Epidermal melanocyte (primary cell): ENCODE results near the gene EPHB4.
"Not testable (repeated sequence)": the region's sequence is repeated elsewhere in the genome, so short reads cannot be mapped to it uniquely, and the experiment has no call there.

ENCODE experiments used
- DNase-seq: peaks from one replicate; pipeline ENCODE4 v3.0.0; 2011; ENCODE audit warnings: low spot score; ENCODE audit not compliant: insufficient read length

EPHB4 gene

DNA sequence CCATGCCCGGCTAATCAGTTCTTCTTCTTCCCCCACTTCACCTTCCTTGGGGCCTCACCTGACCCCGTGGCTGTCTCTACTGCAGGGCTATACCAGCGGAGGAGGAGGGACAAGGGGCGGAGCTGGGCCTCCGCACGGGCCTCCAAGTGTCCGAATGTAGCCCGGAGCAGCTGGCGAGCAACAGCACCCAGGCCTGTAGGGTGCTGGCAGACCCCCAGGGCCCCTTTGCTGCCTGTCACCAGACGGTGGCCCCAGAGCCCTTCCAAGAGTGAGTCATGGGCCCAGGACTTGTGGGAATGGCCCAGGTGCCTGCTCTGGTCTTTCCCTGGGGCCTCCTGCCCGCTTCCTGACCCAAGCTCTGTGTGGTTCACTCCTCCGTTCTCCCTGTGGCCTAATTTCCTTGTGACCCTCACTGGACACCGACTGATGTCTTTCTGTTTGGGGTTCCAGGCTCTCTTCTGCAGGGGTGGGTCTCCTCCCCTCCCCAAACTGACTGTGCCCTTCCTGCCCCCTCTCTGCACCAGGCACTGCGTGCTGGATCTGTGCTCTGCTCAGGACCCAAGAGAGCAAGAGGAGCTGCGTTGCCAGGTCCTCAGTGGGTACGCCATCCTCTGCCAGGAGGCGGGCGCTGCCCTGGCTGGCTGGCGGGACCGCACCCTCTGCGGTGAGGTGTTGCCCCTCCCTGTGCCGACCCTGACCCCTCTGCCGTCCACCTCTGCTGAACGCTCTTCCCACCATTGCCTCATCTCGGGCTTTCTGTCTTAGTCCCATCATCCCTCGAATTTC lies 35.2 kb downstream of the EPHB4 start:
- no peak for DNase-seq

DNA sequence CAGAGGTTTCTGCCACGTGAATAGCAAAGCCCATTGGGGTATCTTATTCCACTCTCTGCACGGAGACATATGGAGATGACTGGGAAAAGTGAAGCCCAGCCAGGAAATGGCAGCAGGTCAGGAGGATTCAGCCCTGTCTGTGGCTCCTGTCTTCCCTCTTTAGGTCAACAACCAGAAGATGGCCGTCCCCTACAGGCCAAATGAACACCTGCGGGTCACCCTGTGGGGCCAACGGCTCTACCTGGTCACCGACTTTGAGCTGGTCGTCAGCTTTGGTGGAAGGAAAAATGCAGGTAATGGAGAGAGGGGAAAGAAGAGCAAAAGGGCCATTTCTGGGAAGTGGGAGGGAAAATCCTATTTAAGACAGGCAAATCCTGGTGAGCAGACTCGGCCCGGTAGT lies 38.3 kb downstream of the EPHB4 start:
- DNase-seq, result no peak

DNA sequence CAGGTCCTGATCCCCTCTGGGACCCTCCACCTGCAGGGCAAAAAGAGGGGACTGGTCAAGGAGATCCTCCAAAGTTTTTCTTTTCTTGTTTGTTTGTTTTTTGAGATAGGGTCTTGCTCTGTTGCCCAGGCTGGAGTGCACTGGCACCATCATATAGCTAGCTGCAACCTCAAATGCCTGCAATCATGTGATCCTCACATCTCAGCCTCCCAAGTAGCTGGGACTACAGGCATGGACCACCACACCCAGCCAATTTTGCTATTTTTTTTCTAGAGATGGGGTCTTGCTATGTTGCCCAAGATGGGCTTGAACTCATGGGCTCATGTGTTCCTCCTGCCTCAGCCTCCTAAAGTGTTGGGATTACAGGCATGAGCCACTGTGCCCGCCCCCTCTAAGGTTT lies 41.0 kb downstream of the EPHB4 start:
- DNase-seq, result no peak

DNA sequence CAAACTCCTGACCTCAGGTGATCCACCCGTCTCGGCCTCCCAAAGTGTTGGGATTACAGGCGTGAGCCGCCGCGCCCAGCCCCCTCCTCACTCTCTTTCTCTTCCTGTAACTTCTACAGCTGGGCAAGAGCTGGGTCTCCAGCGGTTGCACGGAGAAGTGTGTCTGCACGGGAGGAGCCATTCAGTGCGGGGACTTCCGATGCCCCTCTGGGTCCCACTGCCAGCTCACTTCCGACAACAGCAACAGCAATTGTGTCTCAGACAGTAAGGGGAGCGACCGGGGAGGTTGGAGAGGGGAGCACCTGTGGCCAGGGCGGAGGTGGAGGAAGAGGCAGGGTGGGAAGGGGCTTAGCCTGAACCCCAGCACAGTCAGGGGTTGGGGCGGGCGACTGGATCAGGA lies 41.4 kb downstream of the EPHB4 start:
- DNase-seq, result no peak

DNA sequence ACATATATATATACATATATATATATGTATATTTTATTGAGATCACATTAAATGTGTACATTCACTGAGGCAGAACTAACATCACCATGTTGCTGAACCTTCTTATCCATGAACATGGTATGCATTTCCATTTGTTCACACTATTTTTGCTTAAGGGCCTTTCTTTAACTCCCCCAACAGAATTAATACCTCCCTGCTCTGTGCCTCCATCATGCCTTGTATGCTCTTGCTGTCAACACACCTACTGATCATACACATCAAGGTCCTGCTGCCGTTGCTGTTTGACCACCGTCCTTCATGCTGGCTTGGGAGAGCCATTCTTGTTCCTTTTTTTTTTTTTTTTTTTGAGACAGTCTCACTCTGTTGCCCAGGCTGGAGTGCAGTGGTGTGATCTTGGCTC lies 43.5 kb downstream of the EPHB4 start:
- DNase-seq, result no peak

DNA sequence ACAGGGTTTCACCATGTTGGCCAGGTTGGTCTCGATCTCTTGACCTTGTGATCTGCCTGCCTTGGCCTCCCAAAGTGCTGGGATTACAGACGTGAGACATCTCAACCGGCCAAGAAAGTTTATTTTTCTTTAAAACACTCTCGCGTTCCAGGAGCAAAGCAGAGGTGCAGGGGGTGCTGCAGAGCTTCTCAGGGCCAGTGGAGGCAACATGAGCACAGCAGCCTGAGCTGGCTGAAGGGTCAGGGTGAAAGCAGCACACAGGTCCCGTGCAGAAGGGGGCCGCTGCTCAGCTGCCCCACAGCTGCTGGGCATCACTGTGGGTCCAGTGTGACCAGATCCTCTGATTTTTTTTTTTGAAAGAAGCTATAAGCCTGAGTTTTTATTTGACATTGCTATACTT lies 46.1 kb downstream of the EPHB4 start:
- no peak for DNase-seq

DNA sequence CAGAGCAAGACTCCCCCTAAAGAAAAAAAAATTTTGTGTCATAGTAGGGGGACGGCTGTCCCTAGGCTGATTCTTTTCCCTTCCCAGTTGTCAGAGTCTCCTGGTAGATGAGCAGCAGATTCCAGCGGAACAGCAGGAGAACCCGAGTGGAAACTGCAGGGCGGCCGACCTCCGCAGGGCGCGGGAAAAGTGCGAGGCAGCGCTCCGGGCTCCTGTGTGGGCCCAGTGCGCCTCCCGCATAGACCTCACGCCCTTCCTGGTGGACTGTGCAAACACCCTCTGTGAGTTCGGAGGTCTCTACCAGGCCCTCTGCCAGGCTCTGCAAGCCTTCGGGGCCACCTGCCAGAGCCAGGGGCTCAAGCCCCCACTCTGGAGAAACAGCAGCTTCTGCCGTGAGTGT lies 48.0 kb downstream of the EPHB4 start:
- no peak for DNase-seq

DNA sequence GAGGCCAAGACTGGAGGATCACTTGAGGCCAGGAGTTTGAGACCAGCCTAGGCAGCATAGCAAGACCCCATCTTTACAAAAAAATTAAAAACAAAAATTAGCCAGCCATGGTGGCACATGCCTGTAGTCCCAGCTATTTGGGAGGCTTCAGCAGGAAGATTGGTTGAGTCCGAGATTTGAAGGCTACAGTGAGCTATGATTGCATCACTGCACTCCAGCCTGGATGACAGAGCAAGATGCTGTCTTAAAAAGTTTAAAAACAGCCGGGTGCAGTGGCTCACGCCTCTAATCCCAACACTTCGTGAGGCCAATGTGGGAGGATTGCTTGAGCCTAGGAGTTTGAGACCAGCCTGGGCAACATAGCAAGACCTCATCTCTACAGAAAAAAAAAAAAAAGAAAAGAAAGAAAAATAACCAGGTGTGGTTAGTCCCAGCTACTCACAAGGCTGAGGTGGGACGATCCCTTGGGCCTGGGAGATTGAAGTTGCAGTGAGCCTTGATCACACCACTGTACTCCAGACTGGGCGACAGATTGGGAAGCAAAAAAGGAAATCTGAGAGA lies 49.2 kb downstream of the EPHB4 start:
- DNase-seq, result no peak

DNA sequence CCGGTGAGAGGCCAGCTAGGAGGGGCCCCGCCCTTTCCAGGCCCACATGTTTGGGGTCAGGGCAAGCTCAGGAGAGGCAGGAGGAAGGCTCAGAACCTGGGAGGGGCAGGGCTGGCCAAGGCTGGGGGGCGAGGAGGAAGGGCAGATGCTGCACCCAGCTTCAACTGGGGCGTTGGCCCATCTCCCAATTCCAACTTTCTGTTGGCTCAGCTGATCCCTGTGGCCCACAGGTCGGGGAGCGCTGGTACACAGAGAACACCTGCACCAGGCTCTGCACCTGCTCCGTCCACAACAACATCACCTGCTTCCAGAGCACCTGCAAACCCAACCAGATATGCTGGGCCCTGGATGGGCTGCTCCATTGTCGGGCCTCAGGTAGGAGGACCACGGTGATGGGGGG lies 53.8 kb downstream of the EPHB4 start:
- no peak for DNase-seq

DNA sequence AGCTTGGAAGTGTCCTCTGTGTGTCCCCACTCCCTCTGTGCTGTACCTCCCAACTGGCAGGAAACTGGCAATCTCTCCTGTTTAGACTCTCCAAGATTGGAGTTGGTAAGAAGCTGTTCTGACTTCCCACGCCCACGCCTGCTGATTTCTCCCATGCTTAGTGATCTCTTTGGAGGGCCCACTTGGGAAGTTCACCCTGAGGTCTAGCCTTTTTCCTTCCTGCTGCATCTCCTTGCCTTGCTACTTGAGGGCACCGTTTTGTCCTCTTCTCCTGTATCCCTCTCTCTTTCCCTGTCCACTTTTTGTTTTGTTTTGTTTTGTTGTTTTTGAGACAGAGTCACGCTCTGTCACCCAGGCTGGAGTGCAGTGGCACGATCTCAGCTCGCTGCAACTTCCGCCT lies 58.5 kb downstream of the EPHB4 start:
- DNase-seq, result no peak

DNA sequence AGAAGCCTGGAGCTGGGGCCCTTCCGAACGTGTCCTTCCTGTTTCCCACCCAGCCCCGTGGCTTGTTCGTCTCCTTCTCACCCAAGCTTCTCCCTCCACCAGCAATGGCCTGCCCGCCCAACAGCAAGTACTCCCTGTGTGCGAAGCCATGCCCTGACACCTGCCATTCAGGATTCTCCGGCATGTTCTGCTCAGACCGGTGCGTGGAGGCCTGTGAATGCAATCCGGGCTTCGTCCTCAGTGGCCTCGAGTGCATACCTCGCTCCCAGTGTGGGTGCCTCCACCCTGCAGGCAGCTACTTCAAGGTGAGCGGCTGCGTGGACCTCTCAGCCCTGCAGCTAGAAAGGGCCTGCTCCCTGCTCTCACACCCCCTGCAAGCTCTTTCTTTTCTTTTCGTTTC lies 62.1 kb downstream of the EPHB4 start:
- DNase-seq, result no peak

DNA sequence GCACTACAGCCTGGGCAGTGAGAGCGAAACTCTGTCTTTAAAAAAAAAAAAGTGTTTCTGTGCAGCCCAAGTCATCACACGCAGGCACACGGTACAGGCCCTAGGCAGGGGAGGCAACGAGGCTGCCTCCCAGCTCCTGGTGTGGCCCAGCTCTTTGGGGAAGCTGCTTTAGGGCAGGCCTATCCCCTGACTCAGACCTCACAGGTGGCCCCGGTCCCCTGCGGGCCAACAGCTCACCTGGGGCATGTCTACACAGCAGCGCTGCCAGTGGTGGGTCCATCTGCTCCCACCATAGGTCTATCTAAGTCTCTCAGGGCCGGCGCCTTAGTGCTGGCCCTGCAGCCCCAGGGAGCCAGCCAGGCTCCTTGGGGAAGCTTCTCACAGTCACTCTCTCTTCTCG lies 62.5 kb downstream of the EPHB4 start:
- DNase-seq, result no peak

DNA sequence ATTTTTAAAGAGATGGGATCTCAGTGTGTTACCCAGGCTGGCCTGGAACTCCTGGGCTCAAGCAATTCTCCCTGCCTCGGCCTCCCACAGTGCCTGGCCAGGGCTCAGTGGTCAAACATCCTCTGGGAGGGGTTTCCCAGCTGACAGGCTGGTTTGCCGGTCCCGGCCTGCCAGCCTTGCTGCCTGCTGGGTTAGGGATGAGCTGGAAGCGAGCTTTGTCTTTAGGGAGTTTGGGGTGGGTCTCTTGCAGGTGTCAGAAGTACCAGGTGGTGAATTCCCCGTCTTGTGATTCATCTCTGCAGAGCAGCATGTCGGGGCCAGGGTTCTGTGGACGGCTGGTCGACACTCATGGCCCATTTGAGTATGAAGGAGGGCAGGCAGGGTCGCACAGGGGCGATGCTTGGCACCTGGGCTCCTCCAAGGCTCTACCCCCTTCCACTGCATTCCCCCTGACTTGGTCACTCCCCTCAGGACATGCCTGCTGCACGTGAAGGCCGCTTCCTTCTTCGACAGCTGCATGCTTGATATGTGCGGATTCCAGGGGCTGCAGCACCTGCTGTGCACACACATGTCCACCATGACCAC lies 63.7 kb downstream of the EPHB4 start:
- DNase-seq, result no peak

DNA sequence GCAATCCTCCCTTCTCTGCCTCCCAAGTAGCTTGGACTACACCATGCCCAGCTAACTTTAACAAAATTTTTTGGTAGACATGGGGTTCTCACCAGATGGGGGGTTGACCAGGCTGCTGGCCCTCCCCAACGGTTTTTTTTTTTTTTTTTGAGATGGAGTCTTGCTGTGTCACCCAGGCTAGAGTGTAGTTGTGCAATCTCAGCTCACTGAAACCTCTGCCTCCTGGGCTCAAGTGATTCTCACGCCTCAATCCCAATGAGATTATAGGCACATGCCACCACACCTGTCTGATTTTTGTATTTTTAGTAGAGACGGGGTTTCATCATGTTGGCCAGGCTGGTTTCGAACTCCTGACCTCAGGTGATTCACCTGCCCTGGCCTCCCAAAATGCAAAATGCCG lies 64.5 kb downstream of the EPHB4 start:
- not testable (repeated sequence) for DNase-seq

DNA sequence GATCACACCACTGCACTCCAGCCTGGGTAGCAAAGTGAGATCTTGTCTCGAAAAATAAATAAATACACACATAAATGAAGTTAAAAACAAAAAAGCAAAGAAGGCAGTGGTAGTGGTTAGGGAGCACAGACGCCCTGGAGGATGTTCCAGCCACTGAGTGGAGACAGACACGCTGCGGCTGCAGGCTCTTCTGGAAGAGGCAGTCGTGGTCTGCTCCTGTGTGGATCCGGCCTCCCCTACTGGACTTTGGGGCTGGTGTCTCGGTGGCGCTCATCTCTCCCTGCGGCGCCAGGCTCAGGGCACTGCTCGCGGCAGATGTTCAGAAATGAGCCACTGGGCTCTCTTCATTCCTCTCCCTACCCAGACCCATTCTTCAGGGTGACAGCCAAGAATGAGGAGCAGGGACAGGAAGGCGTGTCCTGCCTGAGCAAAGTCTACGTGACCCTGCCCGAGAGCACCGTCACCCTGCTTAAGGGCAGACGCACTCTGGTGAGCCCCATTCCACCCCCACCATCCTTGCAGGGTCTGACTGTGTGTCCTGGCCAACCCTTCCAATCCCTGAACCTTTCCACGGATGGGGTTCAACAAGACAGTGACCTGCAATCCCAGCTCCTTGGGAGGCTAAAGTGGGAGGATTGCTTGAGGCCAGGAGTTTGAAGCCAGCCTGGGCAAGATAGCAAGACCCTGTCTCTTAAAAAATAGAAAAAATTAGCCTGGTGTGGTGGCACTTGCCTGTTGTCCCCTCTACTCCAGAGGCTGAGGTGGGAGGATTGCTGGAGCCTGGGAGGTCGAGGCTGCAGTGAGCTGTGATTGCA lies 67.8 kb downstream of the EPHB4 start:
- no peak for DNase-seq

DNA sequence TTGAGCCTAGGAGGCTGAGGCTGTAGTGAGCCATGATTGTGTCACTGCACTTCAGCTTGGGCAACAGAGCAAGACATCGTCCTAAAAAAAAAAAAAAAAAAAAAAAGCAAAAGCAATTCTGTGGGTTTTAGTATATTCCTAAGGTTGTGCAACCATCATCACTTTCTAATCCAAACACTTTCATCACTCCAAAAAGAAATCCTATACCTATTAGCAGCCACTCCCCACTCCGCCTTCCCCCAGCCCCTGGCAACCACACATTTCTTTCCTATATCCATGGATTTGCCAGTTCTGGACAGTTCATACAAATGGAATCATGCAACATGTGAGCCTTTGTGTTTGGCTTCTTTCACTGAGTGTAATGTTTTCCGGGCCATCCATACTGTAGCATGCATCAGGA lies 73.6 kb downstream of the EPHB4 start:
- no peak for DNase-seq

DNA sequence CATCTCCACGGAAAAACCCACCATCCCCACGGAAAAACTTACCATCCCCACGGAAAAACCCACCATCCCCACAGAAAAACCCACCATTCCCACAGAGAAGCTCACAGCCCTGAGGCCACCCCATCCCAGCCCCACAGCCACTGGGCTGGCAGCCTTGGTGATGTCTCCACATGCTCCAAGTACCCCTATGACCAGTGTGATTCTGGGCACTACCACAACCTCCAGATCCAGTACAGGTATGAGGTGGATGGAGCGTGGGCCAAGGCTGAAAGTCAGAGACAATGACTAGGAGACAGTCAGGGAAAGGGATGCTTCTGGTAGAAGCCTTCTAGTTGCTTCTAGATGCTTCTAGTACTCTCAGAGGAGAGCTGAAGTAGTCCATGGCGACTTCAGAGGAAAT lies 74.3 kb downstream of the EPHB4 start:
- no peak for DNase-seq
